Endothelial cell of umbilical vein (primary cell): ENCODE results near the gene TMEM63B. TPM values are rescaled to one million over a fixed set of nuclear protein-coding genes. Genes with fewer than 3 reads are reported as not detected.

ENCODE experiments used
- BruUV-seq: library from RNA; stranded (reverse); fragments of 400-500 nt; replicated peaks from 2 replicates; lab custom pipeline; 2021; lab: Mats Ljungman, UMichigan
- CTCF ChIA-PET: fragments of 300-600, 350-600 bp; sonication (Branson Sonifier 250); formaldehyde crosslinking; loops from one replicate; lab custom pipeline; 2021; ENCODE audit warnings: antibody characterized with exemption, inconsistent platforms; lab: Charles Lee
- POLR2A ChIA-PET: fragments of 300-600, 350-600 bp; sonication (Branson Sonifier 250); formaldehyde crosslinking; loops from one replicate; lab custom pipeline; 2021; ENCODE audit warnings: antibody characterized with exemption, inconsistent platforms; lab: Charles Lee
- DNase-seq: peaks from one replicate; pipeline ENCODE4 v3.0.0-alpha.2; 2011; ENCODE audit warnings: low read depth, low spot score
- FAIRE-seq: peaks from 2 replicates; lab custom pipeline; 2011; peaks lifted over from hg19 to GRCh38; lab: Jason Lieb, UNC
- H2AFZ ChIP-seq: 2 replicates; pipeline ENCODE4 v1.6.0; 2012; ENCODE audit warnings: low read depth, low read length, control low read depth, inconsistent platforms
- H3K27ac ChIP-seq: 2 replicates; pipeline ENCODE4 v1.5.1; 2011; ENCODE audit warnings: low read depth, mild to moderate bottlenecking, control low read depth, low read length, moderate library complexity; ENCODE audit not compliant: insufficient read depth
- H3K27me3 ChIP-seq, 2 experiments: 2 replicates each; pipeline versions ENCODE4 v1.6.0 to v1.6.1; 2011; ENCODE audit warnings: low read length in 2 of 2, mixed read lengths in 1 of 2; ENCODE audit not compliant: control insufficient read depth in 2 of 2, insufficient read depth in 2 of 2
- H3K36me3 ChIP-seq, 2 experiments: 2 replicates in 1 of 2; 3 replicates in 1 of 2; pipeline ENCODE4 v1.5.1; 2011; ENCODE audit warnings: low read length in 2 of 2, mild to moderate bottlenecking in 1 of 2, moderate library complexity in 1 of 2; ENCODE audit not compliant: control insufficient read depth in 2 of 2, insufficient read depth in 2 of 2; ENCODE audit errors: extremely low read depth in 1 of 2
- H3K4me1 ChIP-seq: 3 replicates; pipeline ENCODE4 v1.5.1; 2011; ENCODE audit warnings: mild to moderate bottlenecking, low read length; ENCODE audit not compliant: control insufficient read depth, insufficient read depth; ENCODE audit errors: extremely low read depth
- H3K4me2 ChIP-seq: 2 replicates; pipeline ENCODE4 v1.6.1; 2011; ENCODE audit warnings: low read length, control low read depth, mixed read lengths; ENCODE audit not compliant: insufficient read depth
- H3K4me3 ChIP-seq, 3 experiments: fragments of 200-600 bp in 1 of 3; sonication (generic), shearing (Covaris generic) in 1 of 3; replicated peaks in 1 of 3; 2 replicates each; pipeline ENCODE4 v1.5.1; 2011 to 2016; ENCODE audit warnings: control low read depth in 3 of 3, low read length in 3 of 3, mild to moderate bottlenecking in 2 of 3, inconsistent platforms in 1 of 3, low read depth in 1 of 3, moderate library complexity in 1 of 3; ENCODE audit not compliant: insufficient read depth in 1 of 3
- H3K79me2 ChIP-seq: 2 replicates; pipeline ENCODE4 v1.6.0; 2012; ENCODE audit warnings: low read length, inconsistent platforms; ENCODE audit not compliant: control insufficient read depth, insufficient read depth
- H3K9ac ChIP-seq: replicated peaks from 2 replicates; pipeline ENCODE3; 2011; ENCODE audit warnings: low read length, control low read depth; ENCODE audit not compliant: insufficient read depth; ENCODE audit errors: extremely low read depth
- H3K9me1 ChIP-seq: replicated peaks from 3 replicates; pipeline ENCODE4 v1.6.0; 2011; ENCODE audit warnings: mild to moderate bottlenecking, low read length; ENCODE audit not compliant: control insufficient read depth, insufficient read depth; ENCODE audit errors: extremely low read depth
- H3K9me3 ChIP-seq: replicated peaks from 2 replicates; pipeline ENCODE4 v1.5.1; 2012; ENCODE audit warnings: low read length, inconsistent platforms; ENCODE audit not compliant: control insufficient read depth, insufficient read depth
- H4K20me1 ChIP-seq: replicated peaks from 2 replicates; pipeline ENCODE3; 2011; ENCODE audit warnings: mild to moderate bottlenecking, low read length; ENCODE audit not compliant: control insufficient read depth, insufficient read depth; ENCODE audit errors: extremely low read depth
- CTCF ChIP-seq, 2 donors: IDR thresholded peaks; 1 replicate in 1 of 2; 2 replicates in 1 of 2; pipeline ENCODE4 v1.5.1; 2011; ENCODE audit warnings: low read length in 2 of 2, mild to moderate bottlenecking in 2 of 2, moderate library complexity in 2 of 2, control low read depth in 1 of 2, inconsistent platforms in 1 of 2, low read depth in 1 of 2; ENCODE audit not compliant: insufficient read depth in 1 of 2; ENCODE audit errors: extremely low read depth in 1 of 2
- FOS ChIP-seq: IDR thresholded peaks from 2 replicates; pipeline ENCODE4 v1.6.1; 2011; ENCODE audit warnings: mild to moderate bottlenecking, low read length, moderate library complexity, borderline replicate concordance; ENCODE audit not compliant: insufficient read depth
- GATA2 ChIP-seq: IDR thresholded peaks from 2 replicates; pipeline ENCODE4 v1.7.0; 2011; ENCODE audit warnings: low read depth, mild to moderate bottlenecking, moderate library complexity, mixed read lengths, low read length; ENCODE audit not compliant: insufficient read length, insufficient read depth
- JUN ChIP-seq: IDR thresholded peaks from 2 replicates; pipeline ENCODE4 v1.6.1; 2011; ENCODE audit warnings: borderline replicate concordance, low read depth; ENCODE audit not compliant: insufficient read length, insufficient read depth
- MAX ChIP-seq: IDR thresholded peaks from 2 replicates; pipeline ENCODE4 v1.6.1; 2011; ENCODE audit not compliant: insufficient read depth, insufficient read length
- MYC ChIP-seq: IDR thresholded peaks from one replicate; pipeline ENCODE4 v1.6.1; 2011; ENCODE audit warnings: mild to moderate bottlenecking, low read depth, low read length
- POLR2A ChIP-seq: IDR thresholded peaks from 2 replicates; pipeline ENCODE4 v1.6.1; 2012; ENCODE audit warnings: low read depth, mild to moderate bottlenecking, control low read depth, low read length
- POLR2AphosphoS5 ChIP-seq: IDR thresholded peaks from 2 replicates; pipeline ENCODE4 v1.6.1; 2012; ENCODE audit warnings: low read depth, mild to moderate bottlenecking, control low read depth, low read length, moderate library complexity; ENCODE audit not compliant: insufficient read depth
- dilution Hi-C: fragments of 300-500 bp; cut with MboI; formaldehyde crosslinking; loops from one replicate; pipeline ENCODE4 v1.15.0; 2019; ENCODE audit warnings: low sequenced_read_pairs; ENCODE audit not compliant: extremely low pct_ligation_motif_present
- intact Hi-C: fragments of 100-400 bp; cut with micrococcal nuclease; formaldehyde crosslinking; loops from one replicate; pipeline ENCODE4 v1.10.0; 2022
- polyA plus RNA-seq, 4 experiments: library from polyadenylated mRNA; depleted of rRNA in 3 of 4; stranded (reverse) in 3 of 4; unstranded in 1 of 4; fragments of >200 nt; gene quantifications; 2 replicates each; pipeline versions ENCODE4 v1.2.1 to v1.2.3, GENCODE V29; 2011 to 2012; ENCODE audit warnings: missing spikeins in 1 of 4
- total RNA-seq: library from RNA; stranded (reverse); gene quantifications from 2 replicates; pipeline ENCODE4 v1.2.3, GENCODE V29; 2021

TMEM63B gene
- total and polyA plus RNA-seq, 2 donors (not counting 3 experiments of a cell fraction or from before 2014, with no cell fraction given) = 49.7 to 56.1 TPM

- intact Hi-C loops = no loop called here
- Histone ChIP-seq H3K9ac (no peak overlapping the region), H4K20me1 (no peaks in the 10 kb centered on the region), H3K79me2 (no peaks in the 10 kb centered on the region), H3K4me2 (no peak overlapping the region), H3K4me1 (no peaks in the 10 kb centered on the region), H3K27ac (no peak overlapping the region), H3K27me3 (no peaks in the 10 kb centered on the region), H3K9me1 (no peaks in the 10 kb centered on the region), H3K9me3 (no peaks in the 10 kb centered on the region), H3K4me3 (no peak overlapping the region), H2AFZ (no peak overlapping the region), H3K36me3 (peaks cover 0 to 10% of the 10 kb centered on the region in 2 experiments)
- no TSS peak for BruUV-seq
- no peak for DNase-seq
- CTCF ChIA-PET = interaction anchor here (1.0 kb wide), 1 partner anchor 42 kb away, joined by 6 read pairs; no protein-coding TSS in a partner anchor
- TF ChIP-seq GATA2 = no peak
- TF ChIP-seq MYC = no peak
- no peak for TF ChIP-seq CTCF (IDR thresholded peaks at IDR 0.05; ENCODE audit: extremely low read depth in 1 of 2, insufficient read depth in 1 of 2, low read depth in 1 of 2, low read length in 2 of 2)
- no peak for TF ChIP-seq POLR2AphosphoS5
- TF ChIP-seq JUN = no peak
- TF ChIP-seq MAX = no peak
- no peak for TF ChIP-seq POLR2A
- TF ChIP-seq FOS = no peak
- dilution Hi-C loops = no loop called here
- POLR2A ChIA-PET = no interaction called here
- no peak for FAIRE-seq
These were observed 11.5 kb downstream of the TMEM63B start for GRCh38 chr6:44138717-44139350.
